HG03045 (cell line): ENCODE data around the gene SET.
"Not testable (repeated sequence)": the region's sequence is repeated elsewhere in the genome, so short reads cannot be mapped to it uniquely, and the experiment has no call there.

Experiments used
- ATAC-seq: cut with Tn5 transposase; IDR thresholded peaks from one replicate; pipeline ENCODE4 v1.9.1; 2021; ENCODE audit warnings: mild to moderate bottlenecking, moderate library complexity; ENCODE audit not compliant: unreplicated experiment

SET gene

GRCh38 chr9:128685636-128686489, 3.2 kb upstream of the SET start:
- no peak for ATAC-seq

DNA sequence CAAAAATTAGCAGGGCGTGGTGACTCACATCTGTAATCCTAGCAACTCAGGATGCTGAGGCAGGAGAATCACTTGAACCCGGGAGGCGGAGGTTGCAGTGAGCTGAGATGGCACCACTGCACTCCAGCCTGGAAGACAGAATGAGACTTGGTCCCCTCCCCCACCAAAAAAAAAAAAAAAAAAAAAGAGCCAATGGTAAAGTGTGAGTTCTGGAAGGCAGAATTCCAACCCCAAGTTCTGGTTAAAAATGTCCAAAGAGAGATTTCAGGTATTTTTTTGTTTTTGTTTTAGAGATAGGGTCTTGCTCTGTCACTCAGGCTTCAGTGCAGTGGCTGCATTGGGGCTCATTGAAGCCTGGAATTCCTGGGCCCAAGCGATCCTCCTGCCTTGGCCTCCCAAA, 1.6 kb upstream of the SET start:
- no peak for ATAC-seq

GRCh38 chr9:128689293-128689774, 312 bp downstream of the SET start:
- ATAC-seq: peak; percentile 15

- ATAC-seq: no peak
Measured at GRCh38 chr9:128689820-128690683, 1.0 kb downstream of the SET start.

GRCh38 chr9:128690684-128691034, 1.6 kb downstream of the SET start:
- ATAC-seq: no peak

DNA sequence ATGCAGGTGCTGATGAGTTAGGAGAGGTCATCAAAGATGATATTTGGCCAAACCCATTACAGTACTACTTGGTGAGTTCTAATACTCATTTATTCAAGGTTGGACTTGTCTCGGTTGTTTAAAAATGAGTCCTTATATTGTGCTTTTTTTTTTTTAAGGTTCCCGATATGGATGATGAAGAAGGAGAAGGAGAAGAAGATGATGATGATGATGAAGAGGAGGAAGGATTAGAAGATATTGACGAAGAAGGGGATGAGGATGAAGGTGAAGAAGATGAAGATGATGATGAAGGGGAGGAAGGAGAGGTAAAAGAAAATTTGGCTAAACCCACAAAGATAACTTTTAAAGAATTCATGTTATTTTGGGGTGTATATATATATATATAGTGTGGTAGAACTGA, 4.7 kb downstream of the SET start:
- not testable (repeated sequence) for ATAC-seq

- no peak for ATAC-seq
Measured at GRCh38 chr9:128694344-128694743, 5.3 kb downstream of the SET start.

GRCh38 chr9:128696923-128697707, 8.1 kb downstream of the SET start:
- no peak for ATAC-seq

DNA sequence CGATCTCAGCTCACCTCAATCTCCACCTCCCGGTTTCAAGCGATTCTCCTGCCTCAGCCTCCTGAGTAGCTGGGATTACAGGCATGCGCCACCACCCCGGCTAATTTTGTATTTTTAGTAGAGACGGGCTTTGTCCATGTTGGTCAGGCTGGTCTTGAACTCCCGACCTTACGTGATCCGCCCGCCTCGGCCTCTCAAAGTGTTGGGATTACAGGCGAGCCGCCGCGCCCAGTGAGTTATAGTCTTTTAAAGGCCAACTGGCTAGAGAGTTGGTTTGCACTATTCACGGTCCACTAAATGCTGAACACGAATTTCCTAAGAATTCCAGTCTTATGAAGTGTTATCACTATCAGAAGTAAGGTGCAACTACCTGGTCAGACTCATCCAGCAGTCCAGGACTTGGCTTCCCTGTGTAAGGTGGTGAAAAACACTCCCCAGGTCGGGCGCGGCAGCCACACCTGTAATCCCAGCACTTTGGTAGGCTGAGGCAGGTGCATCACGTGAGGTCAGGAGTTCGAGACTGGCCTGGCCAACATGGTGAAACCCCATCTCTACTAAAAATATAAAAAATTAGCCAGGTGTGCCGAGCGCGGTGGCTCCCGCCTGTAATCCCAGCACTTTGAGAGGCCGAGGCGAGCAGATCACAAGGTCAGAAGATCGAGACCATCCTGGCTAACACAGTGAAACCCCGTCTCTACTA, 10.2 kb downstream of the SET start:
- ATAC-seq: not testable (repeated sequence)

DNA sequence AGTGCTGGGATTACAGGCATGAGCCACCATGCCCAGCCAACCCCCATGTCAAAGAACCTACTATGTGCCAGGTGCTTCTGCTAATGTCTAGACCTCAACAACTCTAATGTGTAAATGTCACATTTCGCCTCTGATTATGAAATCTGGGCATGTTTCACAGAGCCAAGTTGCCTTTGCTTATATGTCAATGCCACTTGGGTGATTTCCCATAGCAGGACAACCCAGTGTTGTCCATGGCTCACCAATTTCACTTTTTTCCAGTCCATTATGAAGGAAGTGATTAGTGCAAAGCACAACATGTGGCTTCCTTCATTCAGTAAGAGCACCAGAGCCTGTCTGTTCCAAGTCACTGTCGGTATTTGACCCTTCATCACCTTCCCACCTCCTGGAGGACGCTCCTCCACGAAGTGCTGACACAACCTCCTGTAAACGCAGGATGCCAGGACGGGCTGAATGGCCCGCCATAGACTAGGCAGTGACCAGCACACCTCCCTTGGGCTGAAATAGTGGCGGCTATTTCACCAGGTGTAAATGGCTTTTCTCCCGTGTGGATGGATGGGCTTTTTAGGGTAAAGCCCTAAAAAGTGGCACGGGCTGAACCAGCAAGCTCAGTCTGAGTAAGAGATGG, 12.3 kb downstream of the SET start:
- ATAC-seq: no peak

DNA sequence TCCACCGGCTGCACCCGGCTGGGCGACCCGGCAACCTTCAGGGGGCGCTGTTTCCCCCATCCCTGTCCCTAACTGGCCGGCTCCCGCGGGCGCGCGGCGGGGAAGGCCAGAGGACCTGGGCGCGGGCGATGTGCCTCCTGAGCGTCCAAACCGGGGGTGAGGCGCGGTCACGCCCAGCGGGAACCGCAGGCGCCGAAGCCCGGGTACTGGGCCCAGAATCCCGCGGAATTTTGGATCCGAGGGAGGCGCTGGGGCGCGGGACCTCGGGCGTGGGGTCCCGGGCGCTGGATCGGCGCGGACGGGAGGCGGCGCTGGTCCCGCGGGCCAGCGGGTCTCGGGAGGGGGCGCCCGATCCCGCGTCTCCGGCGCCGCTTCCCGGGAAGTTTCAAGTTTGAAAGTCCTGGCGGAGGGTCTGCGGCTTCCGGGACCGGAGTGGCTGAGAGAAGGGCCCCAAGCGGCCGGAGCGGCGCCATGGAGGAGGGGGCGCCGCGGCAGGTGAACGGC, 13.5 kb downstream of the SET start, which contains the start of gene PKN3:
Gene PKN3 (plus strand): TSS at position 59 of the 504 bp plus-strand sequence. CDS start 413 bp downstream, at position 472.
- ATAC-seq: peak; percentile 74

DNA sequence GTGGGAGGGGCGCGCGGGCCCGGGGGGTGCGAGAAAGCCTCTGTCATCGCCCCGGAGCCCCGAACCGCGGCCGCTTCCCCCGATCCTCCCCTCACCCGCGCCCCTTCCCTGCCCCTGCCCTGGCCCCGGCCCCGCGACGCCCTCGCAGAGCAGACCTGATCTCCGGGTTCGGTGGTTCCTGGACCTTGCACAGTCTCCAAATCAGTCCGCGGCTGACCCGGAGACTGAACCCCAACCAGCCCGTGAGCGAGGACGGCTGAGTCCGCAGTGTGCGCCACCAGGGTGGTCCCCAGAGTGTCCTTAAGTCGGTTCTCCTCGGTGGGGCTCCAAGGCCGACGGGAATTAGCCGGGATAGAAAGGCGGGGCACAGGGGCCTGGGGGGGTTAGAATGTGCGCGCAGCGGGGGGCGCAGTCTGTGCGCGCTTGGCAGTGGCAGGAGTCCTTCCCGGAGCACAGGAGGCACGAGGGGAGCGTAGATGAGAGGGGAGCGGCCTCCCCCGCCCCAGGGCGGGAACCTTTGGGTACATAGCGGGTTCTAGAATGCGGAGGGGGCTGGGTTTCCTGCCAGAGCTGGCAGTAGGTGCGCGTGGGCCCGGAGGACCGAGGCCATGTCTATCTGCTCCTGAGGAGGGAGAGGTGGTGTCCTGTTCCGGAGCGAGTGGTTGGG, 14.1 kb downstream of the SET start:
- no peak for ATAC-seq

GRCh38 chr9:128703616-128704355, 14.8 kb downstream of the SET start:
- ATAC-seq: no peak

GRCh38 chr9:128704356-128704670, 15.3 kb downstream of the SET start:
- ATAC-seq: no peak

GRCh38 chr9:128705051-128705965, 16.3 kb downstream of the SET start:
- ATAC-seq: no peak

DNA sequence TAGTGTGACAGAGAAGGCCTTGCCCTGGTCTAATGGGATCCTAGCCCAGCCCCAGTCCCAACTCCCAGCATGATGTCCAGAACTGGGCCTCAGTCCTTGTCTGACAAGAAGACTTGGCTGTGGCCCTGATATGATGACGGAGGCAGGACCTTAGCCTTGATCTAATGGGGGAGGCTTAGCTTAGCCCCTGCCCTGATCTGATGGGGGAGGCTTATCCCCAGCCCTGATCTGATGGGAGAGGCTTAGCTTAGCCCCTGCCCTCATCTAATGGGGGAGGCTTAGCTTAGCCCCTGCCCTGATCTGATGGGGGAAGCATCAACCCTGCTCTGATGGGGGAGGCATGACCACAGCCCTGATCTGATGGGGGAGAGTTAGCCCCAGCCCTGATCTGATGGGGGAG, 17.0 kb downstream of the SET start:
- no peak for ATAC-seq

GRCh38 chr9:128706671-128707381, 17.8 kb downstream of the SET start:
- no peak for ATAC-seq
